ENCODE measurements around the gene HCN2.

Gene HCN2

DNA sequence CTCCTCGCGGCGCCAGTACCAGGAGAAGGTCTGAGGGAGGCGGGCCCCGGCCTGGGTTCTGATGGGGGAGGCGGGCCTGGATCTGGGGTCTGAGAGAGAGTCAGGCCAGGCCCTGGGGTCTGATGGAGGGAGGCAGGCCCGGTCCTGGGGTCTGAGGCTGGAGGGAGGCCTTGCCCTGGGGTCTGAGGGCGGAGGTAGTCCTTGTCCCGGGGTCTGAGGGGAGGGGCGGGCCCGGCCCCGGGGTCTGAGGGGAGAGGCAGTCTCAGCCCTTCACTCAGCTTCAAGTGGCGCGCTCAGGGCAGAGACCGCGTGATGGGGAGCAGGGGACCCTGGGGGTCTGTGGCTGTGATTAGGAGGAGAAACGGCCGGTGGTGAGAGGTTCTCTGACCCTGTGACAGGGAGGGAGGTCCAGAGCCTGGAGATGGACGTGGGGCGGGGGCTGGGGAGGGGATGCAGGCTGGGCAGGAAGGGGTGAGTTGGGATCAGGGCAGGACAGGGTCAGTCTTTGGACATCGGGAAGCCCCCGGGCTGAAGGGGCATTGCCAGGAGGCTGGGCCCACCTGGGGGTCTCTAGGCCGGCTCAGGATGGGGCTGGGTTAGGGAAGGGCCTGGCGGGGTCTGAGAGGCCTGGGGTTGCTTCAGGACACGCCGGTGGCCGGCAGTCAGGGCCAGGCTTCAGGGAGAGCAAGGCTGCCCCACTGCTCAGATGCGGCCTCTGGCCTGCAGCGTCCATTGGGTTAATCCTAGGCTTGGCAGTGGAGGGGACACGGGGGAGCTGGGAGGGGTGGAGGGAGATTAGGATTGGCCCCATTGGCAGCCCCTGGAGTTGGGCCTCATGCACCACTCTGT, 18.7 kb downstream of the HCN2 start:
- H3K4me1 ChIP-seq = peaks cover 0 to 6% (median 0%) of the 10 kb centered on the region in 4 donors
- no peak overlapping the region for H3K4me3 ChIP-seq
- no peak overlapping the region for H3K27ac ChIP-seq
- TF ChIP-seq, protein P1, sequence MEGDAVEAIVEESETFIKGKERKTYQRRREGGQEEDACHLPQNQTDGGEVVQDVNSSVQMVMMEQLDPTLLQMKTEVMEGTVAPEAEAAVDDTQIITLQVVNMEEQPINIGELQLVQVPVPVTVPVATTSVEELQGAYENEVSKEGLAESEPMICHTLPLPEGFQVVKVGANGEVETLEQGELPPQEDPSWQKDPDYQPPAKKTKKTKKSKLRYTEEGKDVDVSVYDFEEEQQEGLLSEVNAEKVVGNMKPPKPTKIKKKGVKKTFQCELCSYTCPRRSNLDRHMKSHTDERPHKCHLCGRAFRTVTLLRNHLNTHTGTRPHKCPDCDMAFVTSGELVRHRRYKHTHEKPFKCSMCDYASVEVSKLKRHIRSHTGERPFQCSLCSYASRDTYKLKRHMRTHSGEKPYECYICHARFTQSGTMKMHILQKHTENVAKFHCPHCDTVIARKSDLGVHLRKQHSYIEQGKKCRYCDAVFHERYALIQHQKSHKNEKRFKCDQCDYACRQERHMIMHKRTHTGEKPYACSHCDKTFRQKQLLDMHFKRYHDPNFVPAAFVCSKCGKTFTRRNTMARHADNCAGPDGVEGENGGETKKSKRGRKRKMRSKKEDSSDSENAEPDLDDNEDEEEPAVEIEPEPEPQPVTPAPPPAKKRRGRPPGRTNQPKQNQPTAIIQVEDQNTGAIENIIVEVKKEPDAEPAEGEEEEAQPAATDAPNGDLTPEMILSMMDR (IDR thresholded peaks at IDR 0.05) = no peak
- DNase-seq = no peak
- no peaks in the 10 kb centered on the region for H3K9me3 ChIP-seq
- intact Hi-C loops (cut with DNase I; ENCODE audit: low total_unique reads) = no loop called here
- no peaks in the 10 kb centered on the region for H3K36me3 ChIP-seq
- peaks cover 0 to 25% of the 10 kb centered on the region in 2 donors for H3K27me3 ChIP-seq

DNA sequence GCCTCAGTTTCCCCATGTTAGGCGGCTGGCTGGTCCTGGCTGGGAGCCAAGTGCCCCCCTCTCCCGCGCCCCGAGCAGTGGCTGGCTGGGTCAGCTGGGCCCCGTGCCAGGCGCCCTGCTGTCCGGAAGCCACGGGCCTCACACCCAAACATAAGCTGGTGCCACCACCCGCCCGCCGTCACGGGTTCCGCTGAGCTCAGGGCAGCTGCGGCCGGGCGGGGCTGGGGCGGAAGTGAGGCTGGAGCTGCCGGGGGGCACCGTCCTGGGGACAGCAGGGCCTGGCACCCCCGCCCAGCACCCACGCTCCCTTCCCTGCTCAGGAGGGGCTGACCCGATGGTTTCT, 19.3 kb downstream of the HCN2 start:
- no peak overlapping the region for H3K27ac ChIP-seq
- TF ChIP-seq, protein P1 (IDR thresholded peaks at IDR 0.05) = no peak
- no peak overlapping the region for H3K4me3 ChIP-seq
- peaks cover 0 to 6% (median 0%) of the 10 kb centered on the region in 4 donors for H3K4me1 ChIP-seq
- peak in 1 of 2 donors; percentile 45 for DNase-seq
- intact Hi-C loops (cut with DNase I; ENCODE audit: low total_unique reads) = no loop called here
- H3K36me3 ChIP-seq = no peaks in the 10 kb centered on the region
- peaks cover 0 to 24% of the 10 kb centered on the region in 2 donors for H3K27me3 ChIP-seq
- no peaks in the 10 kb centered on the region for H3K9me3 ChIP-seq

DNA sequence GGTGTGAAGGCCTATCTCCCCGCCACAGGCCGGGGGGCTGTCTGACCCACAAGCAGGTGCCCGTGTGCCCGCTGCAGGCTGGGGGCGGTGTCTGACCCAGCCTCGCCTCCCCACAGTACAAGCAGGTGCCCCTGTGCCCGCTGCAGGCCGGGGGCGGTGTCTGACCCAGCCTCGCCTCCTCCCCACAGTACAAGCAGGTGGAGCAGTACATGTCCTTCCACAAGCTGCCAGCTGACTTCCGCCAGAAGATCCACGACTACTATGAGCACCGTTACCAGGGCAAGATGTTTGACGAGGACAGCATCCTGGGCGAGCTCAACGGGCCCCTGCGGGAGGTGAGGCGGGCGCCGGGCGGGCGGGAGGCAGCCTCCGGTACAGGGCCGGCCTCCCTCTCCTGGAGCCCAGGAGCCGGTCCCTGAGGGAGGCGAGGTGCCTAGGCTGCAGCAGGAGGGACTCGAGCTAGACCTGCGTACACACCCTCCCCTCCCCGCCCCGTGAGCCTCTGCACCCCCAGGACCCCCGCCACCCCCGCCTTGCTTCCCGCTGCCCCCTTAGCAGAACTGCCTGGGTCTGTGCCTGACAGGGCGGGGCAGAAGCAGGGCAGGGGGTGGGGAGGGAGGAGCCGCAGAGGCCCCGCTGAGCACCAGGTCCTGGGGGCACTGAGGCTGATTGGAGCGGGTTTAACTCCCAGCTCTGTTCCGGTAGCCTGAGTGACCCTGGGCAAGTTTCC, 20.6 kb downstream of the HCN2 start:
- peaks cover 0 to 24% of the 10 kb centered on the region in 2 donors for H3K27me3 ChIP-seq
- H3K27ac ChIP-seq = no peak overlapping the region
- H3K4me3 ChIP-seq = peak overlapping the region in 1 of 2 donors; percentile 9
- no peaks in the 10 kb centered on the region for H3K9me3 ChIP-seq
- DNase-seq = no peak
- peaks cover 0 to 6% (median 0%) of the 10 kb centered on the region in 4 donors for H3K4me1 ChIP-seq
- TF ChIP-seq, protein P1 (IDR thresholded peaks at IDR 0.05) = no peak
- H3K36me3 ChIP-seq = no peaks in the 10 kb centered on the region
- intact Hi-C loops (cut with DNase I; ENCODE audit: low total_unique reads) = no loop called here

DNA sequence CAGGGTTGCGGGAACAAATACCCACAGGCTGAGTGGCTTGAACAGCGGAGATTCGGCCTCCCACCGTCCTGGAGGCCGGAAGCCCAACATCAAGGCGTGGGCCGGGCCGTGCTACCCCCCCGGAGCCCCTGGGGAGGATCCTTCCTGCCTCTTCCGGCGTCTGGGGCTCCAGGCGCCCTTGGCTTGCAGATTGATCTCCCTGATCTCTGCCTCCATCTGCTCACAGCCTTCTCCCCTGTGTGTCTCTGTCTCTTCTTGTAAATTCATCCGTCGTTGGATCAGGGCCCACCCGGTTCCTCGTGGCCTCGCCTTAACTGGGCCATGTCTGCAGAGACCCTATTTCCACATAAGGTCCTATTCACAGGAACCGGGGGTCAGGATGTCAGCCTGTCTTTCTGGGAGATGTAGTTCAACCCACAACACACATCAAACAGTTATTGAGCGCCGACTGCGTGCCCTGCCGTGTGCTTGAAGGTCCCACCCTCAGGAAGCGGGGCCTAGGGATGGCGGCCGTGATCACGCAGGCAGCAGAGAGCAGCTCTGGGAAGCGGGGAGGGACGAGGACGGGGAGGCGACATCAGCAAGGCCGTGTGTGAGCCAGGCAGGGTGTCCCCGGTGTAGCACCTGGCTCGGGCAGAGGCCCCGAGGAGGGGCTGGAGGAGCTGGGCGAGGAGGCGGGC, 21.3 kb downstream of the HCN2 start:
- peaks cover 0 to 24% of the 10 kb centered on the region in 2 donors for H3K27me3 ChIP-seq
- no peak for DNase-seq
- peak overlapping the region in 1 of 2 donors; percentile 9 for H3K4me3 ChIP-seq
- no peaks in the 10 kb centered on the region for H3K9me3 ChIP-seq
- intact Hi-C loops (cut with DNase I; ENCODE audit: low total_unique reads) = no loop called here
- H3K36me3 ChIP-seq = no peaks in the 10 kb centered on the region
- peaks cover 0 to 6% (median 0%) of the 10 kb centered on the region in 4 donors for H3K4me1 ChIP-seq
- no peak overlapping the region for H3K27ac ChIP-seq
- TF ChIP-seq, protein P1 (IDR thresholded peaks at IDR 0.05) = no peak

GRCh38 chr19:611481-611868, 21.8 kb downstream of the HCN2 start:
- Histone ChIP-seq H3K4me3 (no peak overlapping the region), H3K9me3 (no peaks in the 10 kb centered on the region), H3K27ac (no peak overlapping the region), H3K4me1 (peaks cover 0 to 10% (median 2%) of the 10 kb centered on the region in 4 donors), H3K27me3 (peaks cover 0 to 26% of the 10 kb centered on the region in 2 donors), H3K36me3 (no peaks in the 10 kb centered on the region)
- no peak for DNase-seq
- TF ChIP-seq, protein P1 (IDR thresholded peaks at IDR 0.05) = no peak
- intact Hi-C loops (cut with DNase I; ENCODE audit: low total_unique reads) = no loop called here
